B cell (primary cell): Measurements from ENCODE around the gene TMEM119. TPM values are rescaled to one million over a fixed set of nuclear protein-coding genes. Genes with fewer than 3 reads are reported as not detected.

Experiments
- ATAC-seq: fragments of 200-7000 bp; cut with Tn5 transposase; one replicate; pipeline ENCODE4 v1.10.0; 2021; ENCODE audit warnings: low read depth, mild to moderate bottlenecking, moderate number of reproducible peaks, moderate library complexity
- CTCF ChIA-PET: fragments of 350-600 bp; sonication (Branson Sonifier 250); formaldehyde crosslinking; loops from one replicate; lab custom pipeline; 2021; ENCODE audit warnings: antibody characterized with exemption, inconsistent platforms; lab: Charles Lee
- POLR2A ChIA-PET: fragments of 350-600 bp; sonication (Branson Sonifier 250); formaldehyde crosslinking; loops from one replicate; lab custom pipeline; 2021; ENCODE audit warnings: antibody characterized with exemption; lab: Charles Lee
- DNase-seq: peaks from one replicate; pipeline ENCODE4 v3.0.0; 2013
- H2AFZ ChIP-seq: 2 replicates; pipeline ENCODE4 v1.6.1; 2012; ENCODE audit warnings: mild to moderate bottlenecking, low read depth, low read length; ENCODE audit not compliant: insufficient read depth, poor library complexity, severe bottlenecking
- H3K27ac ChIP-seq, 2 donors: 1 replicate in 1 of 2; 2 replicates in 1 of 2; pipeline ENCODE4 v1.5.1; 2012 to 2013; ENCODE audit warnings: low read length in 2 of 2, mild to moderate bottlenecking in 2 of 2, moderate library complexity in 1 of 2
- H3K27me3 ChIP-seq, 4 experiments: fragments of 200-600 bp in 1 of 4; sonication (generic) in 1 of 4; replicated peaks in 1 of 4; 1 replicate in 2 of 4; 2 replicates in 2 of 4; pipeline versions ENCODE4 v1.6.1 to v1.7.0; 2013 to 2016; ENCODE audit warnings: low read length in 3 of 4, mild to moderate bottlenecking in 2 of 4, mixed read lengths in 1 of 4, moderate library complexity in 1 of 4; ENCODE audit not compliant: insufficient read depth in 4 of 4, control insufficient read depth in 3 of 4; ENCODE audit errors: control extremely low read depth in 1 of 4
- H3K36me3 ChIP-seq, 2 experiments: replicated peaks in 1 of 2; 1 replicate in 1 of 2; 2 replicates in 1 of 2; pipeline versions ENCODE4 v1.6.1 to v1.7.1; 2013; ENCODE audit warnings: low read length in 1 of 2; ENCODE audit not compliant: insufficient read depth in 2 of 2, control insufficient read depth in 1 of 2; ENCODE audit errors: control extremely low read depth in 1 of 2, extremely low read depth in 1 of 2
- H3K4me1 ChIP-seq, 2 donors: fragments of 200-600 bp in 1 of 2; sonication (generic) in 1 of 2; 1 replicate in 1 of 2; 2 replicates in 1 of 2; pipeline versions ENCODE4 v1.5.1 to v1.6.1; 2013 to 2017; ENCODE audit warnings: low read length in 2 of 2; ENCODE audit not compliant: control insufficient read depth in 2 of 2, insufficient read depth in 2 of 2
- H3K4me2 ChIP-seq: replicated peaks from 2 replicates; pipeline ENCODE3; 2012; ENCODE audit warnings: mild to moderate bottlenecking, low read depth, low read length; ENCODE audit not compliant: poor library complexity, severe bottlenecking
- H3K4me3 ChIP-seq, 5 experiments: fragments of 200-600 bp in 1 of 5; sonication (generic) in 1 of 5; 1 replicate in 3 of 5; 2 replicates in 2 of 5; pipeline versions ENCODE4 v1.5.1 to v1.7.0; 2011 to 2016; ENCODE audit warnings: low read length in 4 of 5, mild to moderate bottlenecking in 4 of 5, low read depth in 2 of 5, control low read depth in 1 of 5, moderate library complexity in 1 of 5; ENCODE audit not compliant: insufficient read depth in 1 of 5; ENCODE audit errors: control extremely low read depth in 1 of 5, extremely low read depth in 1 of 5
- H3K79me2 ChIP-seq: fragments of 200-600 bp; sonication (generic); one replicate; pipeline ENCODE4 v1.6.0; 2016; ENCODE audit warnings: low read length; ENCODE audit not compliant: control insufficient read depth, insufficient read depth
- H3K9ac ChIP-seq: fragments of 200-600 bp; sonication (generic); 2 replicates; pipeline ENCODE4 v1.6.1; 2017; ENCODE audit warnings: mild to moderate bottlenecking, low read length, moderate library complexity
- H3K9me3 ChIP-seq, 3 donors: one replicate each; pipeline versions ENCODE4 v1.6.1 to v1.7.1; 2013; ENCODE audit warnings: low read length in 2 of 3; ENCODE audit not compliant: control insufficient read depth in 2 of 3, insufficient read depth in 1 of 3; ENCODE audit errors: control extremely low read depth in 1 of 3
- H4K20me1 ChIP-seq: 2 replicates; pipeline ENCODE4 v1.6.0; 2012; ENCODE audit warnings: mild to moderate bottlenecking, low read length; ENCODE audit not compliant: insufficient read depth, control insufficient read depth, poor library complexity, severe bottlenecking
- H3K27ac Mint-ChIP-seq: one replicate; pipeline ENCODE4 v1.8.0; 2021; ENCODE audit warnings: mixed read lengths
- H3K27me3 Mint-ChIP-seq: one replicate; pipeline ENCODE4 v1.8.0; 2021; ENCODE audit warnings: mixed read lengths
- H3K4me1 Mint-ChIP-seq: one replicate; pipeline ENCODE4 v1.8.0; 2021; ENCODE audit warnings: mixed read lengths
- H3K4me3 Mint-ChIP-seq: one replicate; pipeline ENCODE4 v1.8.0; 2021; ENCODE audit warnings: mixed read lengths
- H3K9me3 Mint-ChIP-seq: one replicate; pipeline ENCODE4 v1.8.0; 2022; ENCODE audit warnings: mixed read lengths; ENCODE audit not compliant: insufficient read depth
- CTCF ChIP-seq: fragments of 200-600 bp; IDR thresholded peaks from one replicate; pipeline ENCODE4 v1.8.0; 2022; ENCODE audit warnings: antibody characterized with exemption, mild to moderate bottlenecking
- EZH2 ChIP-seq: IDR thresholded peaks from 2 replicates; pipeline ENCODE4 v1.6.1; 2012; ENCODE audit warnings: borderline replicate concordance, low read depth, mild to moderate bottlenecking, moderate library complexity, low read length; ENCODE audit not compliant: insufficient read depth, poor library complexity, severe bottlenecking
- WGBS: methylation state at CpG from one replicate; pipeline ENCODE4 v1.1.5; 2013; ENCODE audit warnings: missing lambda C conversion rate; ENCODE audit not compliant: insufficient coverage; 5-methylcytosine and 5-hydroxymethylcytosine counted together
- intact Hi-C: fragments of 100-400 bp; cut with micrococcal nuclease; formaldehyde crosslinking; loops from one replicate; pipeline ENCODE4 v1.10.0; 2022
- polyA plus RNA-seq: library from polyadenylated mRNA; depleted of rRNA; stranded (reverse); fragments of >200 nt; gene quantifications from 2 replicates; pipeline ENCODE4 v1.2.3, GENCODE V29; 2012
- total RNA-seq, 2 donors: library from RNA; stranded (reverse); fragments of 120-200 nt in 1 of 2; gene quantifications; 1 replicate in 1 of 2; 2 replicates in 1 of 2; pipeline versions ENCODE4 v1.2.3 to v1.2.4, GENCODE V29; 2013 to 2022

Gene TMEM119
- total and polyA plus RNA-seq, 2 donors (not counting 1 experiment from before 2014, with no cell fraction given): 0.25 TPM; not detected in 1

DNA sequence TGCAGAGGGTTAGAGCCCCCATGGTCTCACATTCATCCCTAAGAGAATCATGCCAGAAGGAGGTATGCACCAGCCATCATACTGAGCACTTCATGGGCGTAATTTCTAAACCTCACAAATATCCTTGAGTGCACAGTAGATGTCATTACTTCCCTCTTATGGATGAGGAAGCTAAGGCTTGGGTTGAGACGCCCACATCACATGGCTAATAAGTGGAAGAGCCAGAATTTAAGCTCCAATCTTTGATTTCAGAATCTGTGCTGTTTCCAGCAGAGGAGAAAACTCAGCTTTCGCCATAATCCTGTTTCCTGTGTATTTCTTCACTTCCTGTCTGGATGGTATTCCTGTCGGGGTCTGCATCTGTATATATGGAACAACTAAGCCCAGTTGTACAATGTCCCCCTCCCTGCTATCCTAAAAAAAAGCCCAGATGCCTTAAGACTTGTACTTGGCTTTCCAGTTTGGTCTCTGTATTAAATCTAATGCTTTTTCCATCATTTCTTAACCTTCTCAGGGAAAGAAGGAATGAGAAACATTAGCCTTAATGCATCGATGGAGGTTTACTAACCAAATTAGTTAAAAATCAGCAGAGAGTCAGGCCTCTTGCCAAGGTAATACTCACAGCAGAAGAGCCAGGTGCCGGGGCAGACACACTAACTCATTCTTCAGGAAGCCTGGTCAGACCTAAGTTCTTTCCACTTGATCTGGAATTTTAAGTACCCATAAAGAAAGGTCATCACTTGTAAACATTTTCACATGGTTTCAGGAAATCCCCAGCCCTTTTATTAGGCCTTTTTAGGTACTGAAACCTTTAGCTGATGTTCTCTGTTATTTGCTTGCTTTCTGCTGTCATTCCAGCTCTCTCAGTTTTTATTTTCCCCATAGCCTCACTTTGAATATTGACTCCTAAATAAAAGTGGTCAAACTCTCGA lies 30.2 kb downstream of the TMEM119 start:
- H3K36me3 ChIP-seq: peaks cover 19 to 56% of the 10 kb centered on the region in 2 experiments
- peak overlapping the region; percentile 93 for H3K27ac Mint-ChIP-seq
- peak overlapping the region; percentile 48 for H3K4me2 ChIP-seq
- ChIA-PET POLR2A (interaction anchor here (0.6 to 3.7 kb wide), 10 partner anchors 50 to 481 kb away, joined by 3 to 26 read pairs (median 4); partner anchors contain the start of genes SELPLG and SSH1), CTCF (interaction anchor here (0.6 to 19.8 kb wide), 9 partner anchors 12 to 383 kb away, joined by 3 to 424 read pairs (median 7); partner anchors contain the start of gene SELPLG)
- intact Hi-C loops: loop anchor here (1.0 kb wide), 1 partner anchor 50 kb away; no protein-coding TSS in a partner anchor
- ATAC-seq (peak; percentile 5), DNase-seq (peak; percentile 57)
- H2AFZ ChIP-seq: no peak overlapping the region
- no peaks in the 10 kb centered on the region for H3K9me3 ChIP-seq
- H3K4me3 Mint-ChIP-seq: peak overlapping the region; percentile 80
- H3K27me3 Mint-ChIP-seq: no peaks in the 10 kb centered on the region
- H3K27ac ChIP-seq: peak overlapping the region; percentile 76 to 80
- no peak overlapping the region for H3K4me3 ChIP-seq
- H3K4me1 ChIP-seq: peaks cover 64 to 82% of the 10 kb centered on the region in 2 donors
- peaks cover 90% of the 10 kb centered on the region for H3K4me1 Mint-ChIP-seq
- no peaks in the 10 kb centered on the region for H3K9me3 Mint-ChIP-seq
- H3K9ac ChIP-seq: peak overlapping the region; percentile 17
- peaks cover 18% of the 10 kb centered on the region for H3K79me2 ChIP-seq
- TF ChIP-seq CTCF: no peak
- H3K27me3 ChIP-seq: no peaks in the 10 kb centered on the region
- WGBS: 64% methylated on average over 3 of the region's 7 CpGs
- H4K20me1 ChIP-seq: no peaks in the 10 kb centered on the region

- WGBS: 100% methylated on average over 2 of the region's 4 CpGs
- no peak overlapping the region for H3K4me2 ChIP-seq
These were observed 31.4 kb downstream of the TMEM119 start for GRCh38 chr12:108566452-108566851.

More at GRCh38 chr12:108566452-108566851, 31.4 kb downstream of the TMEM119 start:
- no peaks in the 10 kb centered on the region for H3K27me3 ChIP-seq
- no peak for ATAC-seq
- TF ChIP-seq EZH2 (no peak), CTCF (no peak)
- H3K4me3 Mint-ChIP-seq: peak overlapping the region; percentile 26
- ChIA-PET POLR2A (interaction anchor here (0.9 to 3.7 kb wide), 4 partner anchors 51 to 234 kb away, joined by 3 to 26 read pairs (median 12); no protein-coding TSS in a partner anchor), CTCF (interaction anchor here (1.0 to 19.8 kb wide), 6 partner anchors 52 to 384 kb away, joined by 4 to 424 read pairs (median 174); partner anchors contain the start of gene SELPLG)
- H3K27me3 Mint-ChIP-seq: no peaks in the 10 kb centered on the region
- no peaks in the 10 kb centered on the region for H3K9me3 ChIP-seq
- H3K4me1 ChIP-seq: peaks cover 61 to 76% of the 10 kb centered on the region in 2 donors
- peak overlapping the region; percentile 93 for H3K27ac Mint-ChIP-seq
- H2AFZ ChIP-seq: no peak overlapping the region
- H3K27ac ChIP-seq: peak overlapping the region in 1 of 2 donors; percentile 76
- no peak overlapping the region for H3K4me3 ChIP-seq
- DNase-seq: no peak
- H3K4me1 Mint-ChIP-seq: peaks cover 81% of the 10 kb centered on the region
- peaks cover 19 to 56% of the 10 kb centered on the region in 2 experiments for H3K36me3 ChIP-seq
- no peak overlapping the region for H3K9ac ChIP-seq
- no peaks in the 10 kb centered on the region for H3K9me3 Mint-ChIP-seq
- H4K20me1 ChIP-seq: no peaks in the 10 kb centered on the region
- H3K79me2 ChIP-seq: peaks cover 24% of the 10 kb centered on the region
- intact Hi-C loops: no loop called here
